ENCODE results near the gene RASGRP3.
"Not testable (repeated sequence)": the region's sequence is repeated elsewhere in the genome, so short reads cannot be mapped to it uniquely, and the experiment has no call there.

The RASGRP3 gene

DNA sequence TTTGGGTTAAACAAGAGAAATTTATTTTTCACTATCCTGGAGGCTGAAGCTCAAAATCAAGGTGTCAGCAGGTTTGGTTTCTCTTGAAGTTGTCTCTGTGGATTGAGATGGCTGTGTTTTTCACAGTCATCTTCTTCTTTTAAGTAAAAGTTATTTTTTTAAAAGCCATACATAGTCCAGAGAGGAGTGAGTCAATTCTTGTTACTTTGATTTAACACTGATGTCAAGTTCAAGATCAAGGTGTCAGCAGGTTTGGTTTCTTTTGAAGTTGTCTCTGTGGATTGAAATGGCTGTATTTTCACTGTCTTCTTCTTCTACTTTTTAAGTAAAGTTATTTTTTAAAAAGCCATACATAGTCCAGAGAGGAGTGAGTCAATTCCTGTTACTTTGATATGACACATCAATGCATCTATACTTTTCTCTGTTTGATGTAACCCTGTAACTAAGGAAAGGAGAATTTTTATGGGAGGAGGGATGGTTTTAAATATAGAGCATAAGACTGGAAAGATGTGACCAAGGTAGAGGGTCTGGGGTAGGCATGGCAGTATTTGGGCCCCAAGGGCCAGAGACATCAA is 22.5 kb upstream of the RASGRP3 start:
- ATAC-seq (ENCODE audit: low read depth): no peak
- no peaks in the 10 kb centered on the region for H3K9me3 ChIP-seq (ENCODE audit: severe bottlenecking)
- DNase-seq (ENCODE audit: low spot score): no peak
- H3K4me3 ChIP-seq (ENCODE audit: severe bottlenecking): no peak overlapping the region
- no peak overlapping the region for H3K27ac ChIP-seq (ENCODE audit: poor library complexity, severe bottlenecking)
- H3K27me3 ChIP-seq (ENCODE audit: insufficient read depth, poor library complexity, severe bottlenecking): no peaks in the 10 kb centered on the region
- no peaks in the 10 kb centered on the region for H3K4me1 ChIP-seq (ENCODE audit: insufficient read depth, poor library complexity, severe bottlenecking)
- TF ChIP-seq, protein P1, sequence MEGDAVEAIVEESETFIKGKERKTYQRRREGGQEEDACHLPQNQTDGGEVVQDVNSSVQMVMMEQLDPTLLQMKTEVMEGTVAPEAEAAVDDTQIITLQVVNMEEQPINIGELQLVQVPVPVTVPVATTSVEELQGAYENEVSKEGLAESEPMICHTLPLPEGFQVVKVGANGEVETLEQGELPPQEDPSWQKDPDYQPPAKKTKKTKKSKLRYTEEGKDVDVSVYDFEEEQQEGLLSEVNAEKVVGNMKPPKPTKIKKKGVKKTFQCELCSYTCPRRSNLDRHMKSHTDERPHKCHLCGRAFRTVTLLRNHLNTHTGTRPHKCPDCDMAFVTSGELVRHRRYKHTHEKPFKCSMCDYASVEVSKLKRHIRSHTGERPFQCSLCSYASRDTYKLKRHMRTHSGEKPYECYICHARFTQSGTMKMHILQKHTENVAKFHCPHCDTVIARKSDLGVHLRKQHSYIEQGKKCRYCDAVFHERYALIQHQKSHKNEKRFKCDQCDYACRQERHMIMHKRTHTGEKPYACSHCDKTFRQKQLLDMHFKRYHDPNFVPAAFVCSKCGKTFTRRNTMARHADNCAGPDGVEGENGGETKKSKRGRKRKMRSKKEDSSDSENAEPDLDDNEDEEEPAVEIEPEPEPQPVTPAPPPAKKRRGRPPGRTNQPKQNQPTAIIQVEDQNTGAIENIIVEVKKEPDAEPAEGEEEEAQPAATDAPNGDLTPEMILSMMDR (IDR thresholded peaks at IDR 0.05; ENCODE audit: poor library complexity, severe bottlenecking): no peak
- H3K36me3 ChIP-seq (ENCODE audit: low read depth): no peaks in the 10 kb centered on the region

DNA sequence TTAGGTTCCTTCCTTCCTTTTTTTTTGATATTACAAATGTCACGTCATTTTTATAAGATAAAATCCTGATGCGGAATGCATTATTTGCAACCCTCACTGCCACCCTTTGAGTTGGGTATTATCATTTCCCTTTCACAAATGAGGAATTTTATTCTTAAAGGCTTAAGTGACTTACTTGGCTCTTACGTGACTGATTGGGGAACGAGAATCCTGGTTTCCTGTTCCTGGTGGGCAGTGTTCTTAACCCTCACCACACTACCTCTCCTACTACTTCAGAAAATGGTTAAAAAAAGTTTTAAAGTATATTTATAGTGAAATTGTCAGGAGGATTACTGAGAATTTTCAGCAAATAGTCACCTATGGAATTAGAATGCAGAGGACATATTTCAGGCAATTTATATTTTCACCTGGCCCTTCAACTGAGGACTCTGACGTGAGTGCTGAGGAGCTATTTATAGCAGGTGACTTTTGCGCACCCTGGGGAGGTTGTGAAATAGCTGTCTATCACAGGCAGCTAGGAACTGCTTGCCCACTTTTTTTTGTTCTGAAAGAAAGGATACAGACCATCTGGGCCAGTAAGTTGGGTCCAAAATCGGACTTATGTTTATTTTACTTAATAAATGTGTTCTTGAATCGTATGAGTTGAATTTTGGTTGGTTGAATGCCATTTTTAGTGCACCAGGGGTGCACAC is 18.7 kb upstream of the RASGRP3 start:
- H3K4me1 ChIP-seq (ENCODE audit: insufficient read depth, poor library complexity, severe bottlenecking): no peaks in the 10 kb centered on the region
- no peak for ATAC-seq (ENCODE audit: low read depth)
- TF ChIP-seq, protein P1 (IDR thresholded peaks at IDR 0.05; ENCODE audit: poor library complexity, severe bottlenecking): no peak

DNA sequence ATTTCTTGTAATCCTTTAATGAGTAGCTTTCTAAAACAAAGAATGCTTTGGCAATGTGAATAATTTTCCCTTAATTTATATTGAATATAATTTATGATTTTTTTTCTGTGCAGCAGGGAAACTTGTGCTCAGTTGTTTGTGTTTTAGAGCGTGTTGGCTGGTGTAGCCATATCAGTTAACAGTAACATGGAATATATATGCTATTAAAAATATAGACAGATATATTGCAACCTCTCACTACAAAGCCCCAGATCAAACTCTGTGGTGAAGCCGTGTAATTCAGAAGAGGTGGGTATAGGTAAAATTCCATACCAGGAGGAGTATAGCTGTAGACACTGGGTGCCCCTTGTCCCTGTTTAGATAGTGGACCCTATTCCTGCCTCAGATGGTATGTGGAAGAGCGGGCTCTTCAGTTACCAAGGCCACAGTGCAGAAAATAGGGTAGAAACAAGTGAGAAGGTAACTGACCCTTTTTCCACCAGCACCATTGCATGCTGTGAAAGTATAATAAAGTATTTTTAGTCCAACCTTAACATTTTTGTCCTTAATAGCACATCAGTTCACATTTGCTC is 18.1 kb upstream of the RASGRP3 start:
- TF ChIP-seq, protein P1 (IDR thresholded peaks at IDR 0.05; ENCODE audit: poor library complexity, severe bottlenecking): no peak
- Histone ChIP-seq H3K27me3 (ENCODE audit: insufficient read depth, poor library complexity, severe bottlenecking) (no peaks in the 10 kb centered on the region), H3K9me3 (ENCODE audit: severe bottlenecking) (no peaks in the 10 kb centered on the region), H3K4me1 (ENCODE audit: insufficient read depth, poor library complexity, severe bottlenecking) (no peaks in the 10 kb centered on the region), H3K27ac (ENCODE audit: poor library complexity, severe bottlenecking) (no peak overlapping the region), H3K36me3 (ENCODE audit: low read depth) (no peaks in the 10 kb centered on the region), H3K4me3 (ENCODE audit: severe bottlenecking) (no peak overlapping the region)
- ATAC-seq (ENCODE audit: low read depth) (no peak), DNase-seq (ENCODE audit: low spot score) (no peak)

More for the DNA sequence above, 18.7 kb upstream of the RASGRP3 start:
- no peak overlapping the region for H3K27ac ChIP-seq (ENCODE audit: poor library complexity, severe bottlenecking)
- H3K36me3 ChIP-seq (ENCODE audit: low read depth): no peaks in the 10 kb centered on the region
- H3K4me3 ChIP-seq (ENCODE audit: severe bottlenecking): no peak overlapping the region
- H3K27me3 ChIP-seq (ENCODE audit: insufficient read depth, poor library complexity, severe bottlenecking): no peaks in the 10 kb centered on the region
- no peak for DNase-seq (ENCODE audit: low spot score)
- no peaks in the 10 kb centered on the region for H3K9me3 ChIP-seq (ENCODE audit: severe bottlenecking)

DNA sequence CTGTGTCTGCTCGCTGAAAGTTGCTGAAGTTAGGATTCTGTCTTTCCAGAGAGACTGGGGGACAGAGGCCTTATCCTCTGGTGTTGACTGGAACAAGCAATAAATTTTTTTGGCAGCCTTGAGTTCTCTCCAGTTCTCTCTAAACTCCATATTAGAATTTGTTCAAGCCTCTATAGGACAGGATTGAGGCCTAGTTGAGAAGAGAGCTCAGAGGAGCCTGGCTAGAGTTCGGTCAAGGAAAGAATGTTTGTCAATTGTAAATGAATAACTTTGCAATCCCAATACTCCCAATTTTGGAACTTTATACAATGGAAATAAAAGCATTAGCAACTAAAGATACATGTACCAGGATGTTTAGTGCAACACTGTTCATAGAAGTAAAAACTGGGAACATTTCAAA is 16.7 kb upstream of the RASGRP3 start:
- TF ChIP-seq, protein P1 (IDR thresholded peaks at IDR 0.05; ENCODE audit: poor library complexity, severe bottlenecking): no peak
- Histone ChIP-seq H3K4me1 (ENCODE audit: insufficient read depth, poor library complexity, severe bottlenecking) (no peaks in the 10 kb centered on the region), H3K36me3 (ENCODE audit: low read depth) (no peaks in the 10 kb centered on the region), H3K4me3 (ENCODE audit: severe bottlenecking) (no peak overlapping the region), H3K27ac (ENCODE audit: poor library complexity, severe bottlenecking) (no peak overlapping the region), H3K9me3 (ENCODE audit: severe bottlenecking) (no peaks in the 10 kb centered on the region), H3K27me3 (ENCODE audit: insufficient read depth, poor library complexity, severe bottlenecking) (no peaks in the 10 kb centered on the region)
- ATAC-seq (ENCODE audit: low read depth) (no peak), DNase-seq (ENCODE audit: low spot score) (no peak)

DNA sequence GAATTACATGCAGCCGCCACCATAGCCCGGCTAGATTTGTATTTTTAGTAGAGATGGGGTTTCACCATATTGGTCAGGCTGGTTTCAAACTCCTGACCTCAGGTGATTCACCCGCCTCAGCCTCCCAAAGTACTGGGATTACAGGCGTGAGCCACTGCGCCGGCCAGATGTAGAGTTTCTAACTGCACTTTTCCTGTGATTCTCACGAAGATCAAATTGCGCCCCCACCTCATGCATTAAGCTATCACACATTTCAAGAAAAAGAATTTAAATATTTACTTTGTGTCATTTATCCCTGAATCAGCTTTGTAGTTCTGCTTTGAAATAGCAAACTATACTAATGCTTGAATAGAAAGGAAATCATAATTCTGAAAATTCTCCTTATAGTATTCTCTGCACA is 13.9 kb upstream of the RASGRP3 start:
- DNase-seq (ENCODE audit: low spot score); H3K27me3 ChIP-seq (ENCODE audit: insufficient read depth, poor library complexity, severe bottlenecking); H3K36me3 ChIP-seq (ENCODE audit: low read depth); ATAC-seq (ENCODE audit: low read depth); H3K9me3 ChIP-seq (ENCODE audit: severe bottlenecking); H3K4me1 ChIP-seq (ENCODE audit: insufficient read depth, poor library complexity, severe bottlenecking); H3K27ac ChIP-seq (ENCODE audit: poor library complexity, severe bottlenecking); H3K4me3 ChIP-seq (ENCODE audit: severe bottlenecking): not testable (repeated sequence)
